T-helper 1 cell treated with Interleukin-12 subunit alpha and Interleukin-12 subunit beta and Interleukin-4 antibody, amounts not matched to agents 30 μg/mL and 1 μg/mL, for 36 hours (primary cell): Measurements from ENCODE around the gene CACNB1.
"Not testable (repeated sequence)": the region's sequence is repeated elsewhere in the genome, so short reads cannot be mapped to it uniquely, and the experiment has no call there.

Experiments used
- H3K27ac Mint-ChIP-seq: one replicate; pipeline ENCODE4 v1.8.0; 2021; ENCODE audit warnings: mild to moderate bottlenecking, mixed read lengths
- H3K27me3 Mint-ChIP-seq: one replicate; pipeline ENCODE4 v1.8.0; 2021; ENCODE audit warnings: low read depth, mixed read lengths
- H3K36me3 Mint-ChIP-seq: one replicate; pipeline ENCODE4 v1.8.0; 2021; ENCODE audit warnings: low read depth, mixed read lengths
- H3K4me1 Mint-ChIP-seq: one replicate; pipeline ENCODE4 v1.8.0; 2021; ENCODE audit warnings: low read depth, mixed read lengths
- H3K4me3 Mint-ChIP-seq: one replicate; pipeline ENCODE4 v1.8.0; 2021; ENCODE audit warnings: mild to moderate bottlenecking, moderate library complexity, mixed read lengths
- H3K9me3 Mint-ChIP-seq: one replicate; pipeline ENCODE4 v1.8.0; 2021; ENCODE audit warnings: mixed read lengths

The CACNB1 gene

DNA sequence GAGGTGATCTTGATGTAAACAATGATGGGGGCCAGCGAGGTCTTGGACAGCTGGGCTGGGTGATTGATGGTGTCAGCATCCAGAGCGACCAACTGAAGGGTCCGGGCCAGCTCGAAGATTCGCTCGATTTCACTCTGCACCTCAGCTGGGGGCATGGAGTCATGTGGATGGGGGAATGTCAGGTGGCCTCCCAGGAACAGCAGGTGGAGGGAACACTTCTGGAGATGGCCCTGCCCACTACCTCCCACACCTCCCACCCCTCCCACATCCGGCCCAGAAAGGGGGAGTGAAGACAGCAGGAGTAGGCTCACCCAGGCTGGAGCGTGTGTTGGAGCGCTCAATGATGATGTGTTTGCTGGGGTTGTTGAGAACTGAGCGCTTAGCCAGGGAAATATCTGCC lies 13.7 kb downstream of the CACNB1 start:
- H3K27ac Mint-ChIP-seq = no peak overlapping the region
- H3K27me3 Mint-ChIP-seq = no peaks in the 10 kb centered on the region
- H3K4me3 Mint-ChIP-seq = no peak overlapping the region
- no peaks in the 10 kb centered on the region for H3K9me3 Mint-ChIP-seq
- no peaks in the 10 kb centered on the region for H3K4me1 Mint-ChIP-seq
- H3K36me3 Mint-ChIP-seq = peaks cover 18% of the 10 kb centered on the region

DNA sequence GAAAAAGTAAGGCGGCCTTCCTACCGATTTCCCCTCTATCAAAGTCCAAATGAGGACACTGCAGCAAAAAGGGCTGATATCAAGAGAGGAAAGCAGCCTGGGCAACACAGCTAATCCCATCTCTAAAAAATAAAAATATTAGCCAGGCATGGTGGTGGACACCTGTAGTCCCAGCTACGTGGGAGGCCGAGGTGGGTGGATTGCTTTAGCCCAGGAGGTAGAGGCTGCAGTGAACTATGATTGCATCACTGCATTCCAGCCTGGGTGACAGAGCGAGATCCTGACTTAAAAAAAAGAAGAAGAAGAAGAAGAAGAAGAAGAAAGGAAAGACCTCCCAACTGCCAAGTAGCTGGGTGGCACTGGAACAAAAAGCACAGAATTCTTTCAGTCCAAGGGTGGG lies 14.4 kb downstream of the CACNB1 start:
- Mint-ChIP-seq H3K36me3 (peaks cover 20% of the 10 kb centered on the region), H3K4me1 (no peaks in the 10 kb centered on the region), H3K27ac (no peak overlapping the region), H3K4me3 (no peak overlapping the region), H3K27me3 (no peaks in the 10 kb centered on the region), H3K9me3 (no peaks in the 10 kb centered on the region)

DNA sequence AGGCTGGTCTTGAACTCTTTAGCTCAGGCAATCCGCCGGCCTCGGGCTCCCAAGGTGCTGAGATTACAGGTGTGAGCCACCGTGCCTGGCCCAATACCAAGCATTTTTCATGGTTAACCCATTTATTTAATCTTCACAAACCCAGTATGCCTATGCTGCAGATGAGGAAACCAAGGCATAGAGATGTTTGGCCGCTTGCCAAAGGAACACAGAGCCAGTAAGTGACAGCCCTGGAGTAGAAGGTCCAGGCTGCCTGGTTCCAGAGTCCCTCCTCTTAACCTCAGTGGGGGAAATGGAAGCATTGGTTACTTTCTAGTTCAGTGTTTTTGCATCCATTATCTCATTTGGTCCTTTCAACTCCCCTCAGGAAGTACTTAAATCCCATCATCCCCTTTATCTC lies 16.2 kb downstream of the CACNB1 start:
- H3K36me3 Mint-ChIP-seq = peaks cover 21% of the 10 kb centered on the region
- H3K9me3 Mint-ChIP-seq = no peaks in the 10 kb centered on the region
- H3K4me1 Mint-ChIP-seq = peaks cover 2% of the 10 kb centered on the region
- H3K27ac Mint-ChIP-seq = no peak overlapping the region
- no peak overlapping the region for H3K4me3 Mint-ChIP-seq
- H3K27me3 Mint-ChIP-seq = no peaks in the 10 kb centered on the region

GRCh38 chr17:39178536-39178935 lies 18.9 kb downstream of the CACNB1 start:
- Mint-ChIP-seq H3K27ac (no peak overlapping the region), H3K4me1 (peaks cover 4% of the 10 kb centered on the region), H3K36me3 (peaks cover 14% of the 10 kb centered on the region), H3K27me3 (no peaks in the 10 kb centered on the region), H3K9me3 (no peaks in the 10 kb centered on the region), H3K4me3 (no peak overlapping the region)

- Mint-ChIP-seq H3K27ac (no peak overlapping the region), H3K4me3 (no peak overlapping the region), H3K9me3 (no peaks in the 10 kb centered on the region), H3K4me1 (peaks cover 6% of the 10 kb centered on the region), H3K27me3 (peaks cover under 1% of the 10 kb centered on the region), H3K36me3 (peaks cover 5% of the 10 kb centered on the region)
Measured at GRCh38 chr17:39177256-39177655, 20.2 kb downstream of the CACNB1 start.

GRCh38 chr17:39175695-39176093 lies 21.8 kb downstream of the CACNB1 start:
- no peak overlapping the region for H3K27ac Mint-ChIP-seq
- H3K4me1 Mint-ChIP-seq = peaks cover 13% of the 10 kb centered on the region
- peaks cover 5% of the 10 kb centered on the region for H3K36me3 Mint-ChIP-seq
- H3K9me3 Mint-ChIP-seq = no peaks in the 10 kb centered on the region
- peaks cover 8% of the 10 kb centered on the region for H3K27me3 Mint-ChIP-seq
- no peak overlapping the region for H3K4me3 Mint-ChIP-seq

GRCh38 chr17:39174920-39175694 lies 22.4 kb downstream of the CACNB1 start:
- Mint-ChIP-seq H3K27ac (no peak overlapping the region), H3K27me3 (peaks cover 13% of the 10 kb centered on the region), H3K9me3 (no peaks in the 10 kb centered on the region), H3K4me3 (no peak overlapping the region), H3K4me1 (peaks cover 13% of the 10 kb centered on the region), H3K36me3 (peaks cover 5% of the 10 kb centered on the region)

DNA sequence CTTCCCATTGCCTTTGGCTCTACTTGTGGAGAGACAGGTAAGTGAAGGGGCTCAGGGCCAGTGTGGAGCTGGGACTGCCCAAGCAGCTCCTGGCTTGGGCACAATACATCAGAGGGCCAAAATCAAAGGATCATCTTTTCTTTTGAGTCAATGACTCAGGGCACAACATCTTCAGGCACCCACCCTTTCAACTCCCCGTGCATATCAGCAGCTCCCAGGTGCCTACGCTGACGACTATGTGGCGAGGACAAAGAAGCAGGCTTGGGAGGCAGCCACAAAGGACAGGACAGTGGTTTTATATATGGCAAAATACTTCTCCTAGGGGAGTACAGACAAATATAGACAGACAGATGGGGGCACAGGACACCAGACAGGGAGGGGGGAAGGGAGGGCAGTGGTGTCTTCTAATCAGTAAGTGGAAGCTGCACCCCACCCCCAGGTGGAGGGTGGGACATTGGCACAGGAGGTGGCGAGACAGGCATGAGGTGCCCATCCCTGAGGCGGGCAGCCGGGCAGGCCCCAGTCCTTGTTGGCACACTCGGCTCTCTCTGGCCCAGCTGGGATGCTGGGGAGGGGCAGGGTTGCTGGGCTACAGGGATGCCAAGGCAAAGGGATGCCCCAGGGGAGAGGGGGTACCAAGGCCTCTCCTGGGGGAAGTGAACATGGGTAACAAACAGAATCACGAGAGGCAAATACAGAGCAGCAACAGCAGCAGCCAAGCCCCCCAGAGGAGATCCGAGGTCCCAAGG lies 23.8 kb downstream of the CACNB1 start:
- H3K4me3 Mint-ChIP-seq = no peak overlapping the region
- peaks cover 25% of the 10 kb centered on the region for H3K27me3 Mint-ChIP-seq
- no peak overlapping the region for H3K27ac Mint-ChIP-seq
- peaks cover 16% of the 10 kb centered on the region for H3K4me1 Mint-ChIP-seq
- no peaks in the 10 kb centered on the region for H3K9me3 Mint-ChIP-seq
- peaks cover 5% of the 10 kb centered on the region for H3K36me3 Mint-ChIP-seq

DNA sequence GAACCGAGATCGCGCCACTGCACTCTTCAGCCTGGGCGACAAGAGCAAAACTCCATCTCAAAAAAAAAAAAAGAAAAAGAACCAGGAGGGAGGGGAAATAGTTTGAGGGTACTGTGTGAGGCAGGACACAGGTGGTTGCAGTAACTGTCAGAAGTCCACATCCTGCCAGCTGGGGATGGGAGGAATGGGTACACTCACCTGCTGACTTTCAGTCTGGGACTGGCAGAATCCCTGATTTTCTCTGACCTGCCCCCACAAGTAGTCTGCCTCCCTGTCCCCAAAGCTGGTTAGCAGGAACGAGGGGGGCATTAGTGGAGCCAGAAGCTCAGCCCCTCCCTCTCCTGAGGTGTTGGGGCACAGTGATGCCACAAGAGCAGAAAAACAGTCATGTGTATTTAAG lies 24.4 kb downstream of the CACNB1 start:
- peaks cover 25% of the 10 kb centered on the region for H3K27me3 Mint-ChIP-seq
- no peaks in the 10 kb centered on the region for H3K9me3 Mint-ChIP-seq
- no peak overlapping the region for H3K27ac Mint-ChIP-seq
- peaks cover 20% of the 10 kb centered on the region for H3K4me1 Mint-ChIP-seq
- H3K4me3 Mint-ChIP-seq = no peak overlapping the region
- H3K36me3 Mint-ChIP-seq = peaks cover 3% of the 10 kb centered on the region

DNA sequence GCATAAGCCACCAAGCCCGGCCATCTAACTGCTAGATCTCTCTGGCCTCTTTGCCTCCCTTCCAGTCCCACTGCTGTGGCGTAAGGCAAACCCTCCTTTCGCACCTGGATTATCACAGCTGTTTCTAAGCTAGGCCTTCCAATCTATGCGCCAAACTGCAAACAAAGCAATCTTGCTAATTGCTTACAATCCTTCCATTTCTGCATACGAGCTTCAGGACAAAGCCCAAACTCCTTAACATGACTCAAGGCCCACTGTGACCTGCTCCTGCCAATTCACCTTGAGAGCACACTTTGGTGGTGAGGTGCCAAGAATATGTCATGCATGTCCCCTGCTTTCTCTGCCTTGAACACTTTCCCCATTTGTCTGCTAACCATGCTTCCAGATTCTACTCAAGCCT lies 25.5 kb downstream of the CACNB1 start:
- peaks cover 3% of the 10 kb centered on the region for H3K36me3 Mint-ChIP-seq
- H3K9me3 Mint-ChIP-seq = no peaks in the 10 kb centered on the region
- H3K4me3 Mint-ChIP-seq = no peak overlapping the region
- H3K27me3 Mint-ChIP-seq = peaks cover 31% of the 10 kb centered on the region
- no peak overlapping the region for H3K27ac Mint-ChIP-seq
- H3K4me1 Mint-ChIP-seq = peaks cover 30% of the 10 kb centered on the region

DNA sequence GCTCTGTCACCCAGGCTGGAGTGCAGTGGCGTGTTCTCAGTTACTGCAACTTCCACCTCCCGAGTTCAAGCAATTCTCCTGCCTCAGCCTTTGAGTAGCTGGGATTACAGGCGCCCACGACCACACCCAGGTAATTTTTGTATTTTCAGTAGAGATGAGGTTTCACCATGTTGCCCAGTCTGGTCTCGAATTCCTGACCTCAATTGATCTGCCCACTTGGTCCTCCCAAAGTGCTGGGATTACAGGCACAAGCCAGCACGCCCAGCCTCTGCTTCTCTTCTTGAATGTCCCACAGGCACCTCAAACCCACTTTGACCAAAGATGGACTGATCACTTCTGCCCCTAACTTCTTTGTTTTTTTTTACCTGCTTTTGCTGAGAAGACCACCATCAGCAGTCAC lies 26.9 kb downstream of the CACNB1 start:
- peaks cover 43% of the 10 kb centered on the region for H3K27me3 Mint-ChIP-seq
- H3K36me3 Mint-ChIP-seq = no peaks in the 10 kb centered on the region
- H3K9me3 Mint-ChIP-seq = no peaks in the 10 kb centered on the region
- peaks cover 35% of the 10 kb centered on the region for H3K4me1 Mint-ChIP-seq
- no peak overlapping the region for H3K27ac Mint-ChIP-seq
- H3K4me3 Mint-ChIP-seq = no peak overlapping the region

DNA sequence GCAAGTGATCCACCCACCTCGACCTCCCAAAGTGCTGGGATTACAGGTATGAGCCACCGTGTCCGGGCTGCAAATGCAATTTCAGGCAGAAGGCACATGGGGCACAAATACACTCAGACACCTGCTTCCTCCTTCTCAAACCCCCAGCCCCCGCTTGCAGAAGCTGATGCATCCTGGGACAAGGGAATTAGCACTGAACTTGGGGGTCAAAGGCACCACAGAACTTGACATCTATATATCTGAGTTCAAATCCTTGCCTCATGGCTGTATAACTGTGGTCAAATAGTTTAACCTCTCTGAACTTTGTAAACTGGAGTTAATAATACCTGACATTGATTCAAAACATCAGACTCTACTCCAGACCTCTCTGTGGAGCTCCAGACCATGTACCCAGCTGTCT lies 27.4 kb downstream of the CACNB1 start:
- H3K27me3 Mint-ChIP-seq = peaks cover 44% of the 10 kb centered on the region
- H3K27ac Mint-ChIP-seq = no peak overlapping the region
- H3K36me3 Mint-ChIP-seq = no peaks in the 10 kb centered on the region
- H3K9me3 Mint-ChIP-seq = no peaks in the 10 kb centered on the region
- H3K4me1 Mint-ChIP-seq = peaks cover 36% of the 10 kb centered on the region
- H3K4me3 Mint-ChIP-seq = no peak overlapping the region

DNA sequence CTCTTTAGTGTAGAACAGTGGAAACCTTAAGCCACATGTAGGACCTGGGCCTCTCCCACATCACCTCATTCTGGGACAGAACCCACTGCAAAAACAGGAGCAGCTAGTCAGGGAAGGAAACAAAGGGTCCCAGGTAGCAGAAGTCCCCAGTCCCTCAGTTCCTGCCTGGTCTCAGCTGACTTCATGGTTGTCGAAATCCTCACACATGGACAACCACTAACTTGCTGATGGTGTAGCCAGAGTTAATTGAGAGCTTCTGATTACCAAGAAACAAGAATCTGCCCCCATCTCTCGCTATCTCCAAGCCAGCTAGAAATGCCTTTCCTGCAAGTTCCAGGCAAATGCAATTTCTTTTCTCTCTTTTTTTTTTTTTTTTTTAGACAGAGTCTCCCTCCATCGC lies 28.0 kb downstream of the CACNB1 start:
- H3K4me3 Mint-ChIP-seq = no peak overlapping the region
- no peaks in the 10 kb centered on the region for H3K36me3 Mint-ChIP-seq
- no peak overlapping the region for H3K27ac Mint-ChIP-seq
- H3K9me3 Mint-ChIP-seq = no peaks in the 10 kb centered on the region
- H3K4me1 Mint-ChIP-seq = peaks cover 42% of the 10 kb centered on the region
- H3K27me3 Mint-ChIP-seq = peaks cover 50% of the 10 kb centered on the region

GRCh38 chr17:39169101-39169500 lies 28.4 kb downstream of the CACNB1 start:
- H3K4me1 Mint-ChIP-seq = peaks cover 45% of the 10 kb centered on the region
- H3K36me3 Mint-ChIP-seq = no peaks in the 10 kb centered on the region
- no peak overlapping the region for H3K4me3 Mint-ChIP-seq
- H3K27me3 Mint-ChIP-seq = peaks cover 52% of the 10 kb centered on the region
- H3K27ac Mint-ChIP-seq = no peak overlapping the region
- no peaks in the 10 kb centered on the region for H3K9me3 Mint-ChIP-seq

GRCh38 chr17:39168503-39168902 lies 29.0 kb downstream of the CACNB1 start:
- Mint-ChIP-seq H3K27me3 (peaks cover 54% of the 10 kb centered on the region), H3K4me1 (peaks cover 44% of the 10 kb centered on the region)
- not testable (repeated sequence) for H3K27ac Mint-ChIP-seq, H3K9me3 Mint-ChIP-seq, H3K4me3 Mint-ChIP-seq, H3K36me3 Mint-ChIP-seq
